Muscle layer of colon (tissue), 2 donors: Measurements from ENCODE around the gene MGMT.

Experiments
- H3K27ac ChIP-seq: one replicate; pipeline ENCODE4 v1.7.0; 2013; ENCODE audit warnings: low read depth, mild to moderate bottlenecking, low read length, moderate library complexity
- H3K27me3 ChIP-seq, 2 donors: one replicate each; pipeline ENCODE4 v1.7.0; 2013; ENCODE audit warnings: low read length in 2 of 2, mild to moderate bottlenecking in 2 of 2; ENCODE audit not compliant: insufficient read depth in 2 of 2, control insufficient read depth in 1 of 2
- H3K36me3 ChIP-seq: one replicate; pipeline ENCODE4 v1.7.0; 2013; ENCODE audit warnings: mild to moderate bottlenecking, low read length; ENCODE audit not compliant: insufficient read depth
- H3K4me1 ChIP-seq: one replicate; pipeline ENCODE4 v1.7.0; 2013; ENCODE audit warnings: mild to moderate bottlenecking, low read length; ENCODE audit not compliant: insufficient read depth
- H3K4me3 ChIP-seq, 2 donors: one replicate each; pipeline ENCODE4 v1.7.0; 2013; ENCODE audit warnings: low read length in 2 of 2, low read depth in 1 of 2, mild to moderate bottlenecking in 1 of 2, moderate library complexity in 1 of 2
- H3K9ac ChIP-seq: one replicate; pipeline ENCODE4 v1.7.0; 2013; ENCODE audit warnings: low read length
- H3K9me3 ChIP-seq: one replicate; pipeline ENCODE4 v1.7.0; 2013; ENCODE audit warnings: mild to moderate bottlenecking, low read length
- donor health status: abdominal sarcoma.
- donor health status: Adenocarcinoma of cecum.

Gene MGMT

DNA sequence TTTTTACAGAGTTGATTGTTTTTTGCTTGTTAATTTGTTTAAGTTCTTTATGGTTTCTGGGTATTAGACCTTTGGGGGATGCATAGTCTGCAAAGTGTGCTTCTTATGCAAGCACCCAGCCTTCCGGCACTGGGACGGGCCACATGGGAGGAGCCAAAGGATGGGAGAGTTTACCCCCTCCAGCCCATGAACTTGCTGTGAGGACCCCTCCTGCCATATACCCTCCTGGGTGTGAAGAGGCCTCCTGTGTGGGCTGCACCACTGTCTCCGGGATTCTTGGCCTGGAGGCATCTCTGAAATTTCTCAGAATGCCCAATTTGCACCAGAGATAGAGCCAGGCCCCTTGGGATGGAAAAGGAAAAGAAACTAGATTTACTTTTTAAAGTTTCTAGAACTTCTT is 150.7 kb downstream of the MGMT start:
- no peaks in the 10 kb centered on the region for H3K9me3 ChIP-seq
- no peaks in the 10 kb centered on the region for H3K27me3 ChIP-seq
- no peaks in the 10 kb centered on the region for H3K4me1 ChIP-seq
- no peak overlapping the region for H3K27ac ChIP-seq
- H3K9ac ChIP-seq = no peak overlapping the region
- H3K4me3 ChIP-seq = no peak overlapping the region
- no peaks in the 10 kb centered on the region for H3K36me3 ChIP-seq

DNA sequence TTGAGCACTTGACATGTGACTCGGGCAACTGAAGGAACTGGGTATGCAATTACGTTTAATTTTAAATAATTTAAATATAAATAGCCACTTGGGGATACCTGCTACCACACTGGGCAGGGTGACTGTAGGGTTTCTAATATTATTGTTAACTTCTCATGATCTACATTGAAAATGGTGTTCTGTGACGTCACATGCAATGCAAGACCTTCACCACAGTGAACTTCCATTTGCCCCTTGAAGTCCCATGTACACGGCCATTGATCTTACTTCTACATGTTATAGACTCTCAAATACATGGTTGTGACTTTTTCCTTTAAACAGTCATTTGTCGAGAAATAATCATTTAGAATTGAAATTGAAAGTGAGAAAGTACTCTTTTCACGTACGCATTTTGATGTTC is 154.0 kb downstream of the MGMT start:
- Histone ChIP-seq H3K27me3 (no peaks in the 10 kb centered on the region), H3K36me3 (no peaks in the 10 kb centered on the region), H3K4me3 (no peak overlapping the region), H3K9ac (no peak overlapping the region), H3K4me1 (no peaks in the 10 kb centered on the region), H3K27ac (no peak overlapping the region), H3K9me3 (no peaks in the 10 kb centered on the region)

DNA sequence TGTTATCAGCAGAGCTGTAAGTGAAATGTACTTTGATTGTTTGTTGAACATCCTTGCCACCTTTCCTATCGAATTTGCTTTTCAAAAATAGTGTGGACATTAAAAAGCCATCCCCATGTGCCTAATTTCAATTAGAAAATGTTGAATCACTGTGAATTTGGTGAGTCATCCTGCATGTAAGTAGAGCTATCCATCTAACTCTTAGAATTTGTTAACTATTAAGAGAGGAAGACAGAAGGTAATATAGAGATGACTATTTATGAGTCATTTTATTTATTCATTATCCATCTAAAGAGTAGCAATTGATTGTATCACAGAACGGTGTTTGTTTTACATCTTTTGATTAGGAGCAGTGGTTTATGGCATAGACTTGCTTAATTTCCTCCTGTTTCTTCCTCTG is 154.7 kb downstream of the MGMT start:
- Histone ChIP-seq H3K27ac (no peak overlapping the region), H3K27me3 (no peaks in the 10 kb centered on the region), H3K36me3 (no peaks in the 10 kb centered on the region), H3K9ac (no peak overlapping the region), H3K4me3 (no peak overlapping the region), H3K9me3 (no peaks in the 10 kb centered on the region), H3K4me1 (no peaks in the 10 kb centered on the region)

DNA sequence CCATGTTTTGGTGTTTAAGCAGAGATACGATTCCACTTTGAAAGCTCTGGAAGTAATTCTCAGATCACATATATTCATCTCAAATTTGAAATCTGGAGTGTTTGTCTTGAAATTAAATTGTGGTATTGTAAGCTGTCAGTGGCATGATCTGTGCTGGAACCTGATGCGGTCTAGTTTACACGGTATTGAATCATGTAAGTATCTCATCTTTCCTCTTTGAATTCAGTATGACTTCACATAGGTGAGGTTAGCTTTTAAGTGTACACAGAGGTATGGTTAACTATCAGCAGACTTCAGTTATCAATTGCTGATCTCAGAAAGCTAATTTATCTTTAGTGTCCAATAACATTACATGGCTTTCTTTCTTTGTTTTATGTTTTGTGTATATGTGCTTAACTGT is 155.2 kb downstream of the MGMT start:
- Histone ChIP-seq H3K27ac (no peak overlapping the region), H3K4me1 (peaks cover 4% of the 10 kb centered on the region), H3K9me3 (no peaks in the 10 kb centered on the region), H3K27me3 (no peaks in the 10 kb centered on the region), H3K4me3 (no peak overlapping the region), H3K36me3 (no peaks in the 10 kb centered on the region), H3K9ac (no peak overlapping the region)

DNA sequence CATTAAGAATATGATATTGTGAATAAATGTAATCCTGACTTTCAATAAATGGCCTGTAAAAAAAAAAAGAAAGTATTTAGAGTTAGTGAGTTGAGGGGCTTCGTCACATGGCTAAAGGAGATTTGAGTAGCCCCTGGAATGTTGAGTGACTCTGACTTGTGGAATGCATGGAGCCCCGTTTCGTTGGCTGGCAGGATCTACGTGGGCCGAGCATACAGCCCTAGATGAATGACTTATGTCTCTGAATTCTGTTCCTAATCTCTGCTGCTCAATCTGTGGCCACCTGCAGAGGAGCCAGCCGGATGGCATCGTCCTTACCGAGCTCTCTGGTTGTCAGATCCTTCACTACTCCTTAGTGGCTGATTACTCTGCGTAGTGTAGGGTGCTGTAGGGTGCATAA is 155.7 kb downstream of the MGMT start:
- no peaks in the 10 kb centered on the region for H3K36me3 ChIP-seq
- no peaks in the 10 kb centered on the region for H3K9me3 ChIP-seq
- peaks cover 9% of the 10 kb centered on the region for H3K4me1 ChIP-seq
- no peak overlapping the region for H3K4me3 ChIP-seq
- no peak overlapping the region for H3K27ac ChIP-seq
- H3K27me3 ChIP-seq = no peaks in the 10 kb centered on the region
- no peak overlapping the region for H3K9ac ChIP-seq

DNA sequence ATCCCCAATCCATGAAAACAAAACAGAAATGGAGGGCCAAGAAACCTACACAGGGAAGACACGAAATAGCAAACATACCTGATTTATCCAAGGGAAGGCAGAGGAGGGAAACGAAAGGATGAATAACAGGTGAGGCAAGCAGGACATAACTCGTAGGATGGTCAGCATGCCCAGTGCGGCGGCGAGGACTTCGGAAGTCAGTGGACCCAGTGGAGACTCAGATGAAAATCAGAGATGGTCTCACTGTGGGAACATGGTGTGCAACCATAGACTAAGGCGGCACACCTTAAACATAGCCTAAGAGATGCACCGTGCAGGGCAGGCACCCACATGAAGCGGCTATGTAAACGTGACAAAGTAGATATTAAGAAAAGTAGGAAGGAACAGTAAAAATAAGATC is 157.5 kb downstream of the MGMT start:
- no peaks in the 10 kb centered on the region for H3K9me3 ChIP-seq
- H3K27ac ChIP-seq = no peak overlapping the region
- no peaks in the 10 kb centered on the region for H3K27me3 ChIP-seq
- H3K4me3 ChIP-seq = no peak overlapping the region
- H3K4me1 ChIP-seq = peaks cover 14% of the 10 kb centered on the region
- H3K36me3 ChIP-seq = no peaks in the 10 kb centered on the region
- no peak overlapping the region for H3K9ac ChIP-seq

DNA sequence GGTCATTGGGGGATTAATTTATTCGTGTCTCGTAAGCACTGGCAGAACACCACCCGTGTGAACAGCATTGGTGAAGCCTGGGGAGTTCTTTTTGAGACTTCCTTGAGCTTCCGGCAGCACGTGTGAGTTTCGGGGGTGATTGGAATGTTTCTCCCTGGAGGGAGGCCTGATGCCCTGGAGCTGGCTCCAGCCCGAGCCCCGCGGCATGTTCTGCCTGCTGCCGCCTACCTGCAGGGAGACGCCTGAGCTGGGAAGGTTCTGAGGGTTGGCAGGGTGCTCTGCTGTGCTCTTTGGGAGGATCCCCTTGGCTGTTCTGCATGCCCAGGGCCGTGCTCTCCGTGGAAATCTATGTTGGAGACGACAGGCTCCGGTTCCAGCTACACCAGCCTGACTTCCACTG is 159.3 kb downstream of the MGMT start:
- Histone ChIP-seq H3K9ac (no peak overlapping the region), H3K4me1 (peaks cover 14% of the 10 kb centered on the region), H3K9me3 (no peaks in the 10 kb centered on the region), H3K36me3 (no peaks in the 10 kb centered on the region), H3K27me3 (no peaks in the 10 kb centered on the region), H3K4me3 (no peak overlapping the region), H3K27ac (no peak overlapping the region)

DNA sequence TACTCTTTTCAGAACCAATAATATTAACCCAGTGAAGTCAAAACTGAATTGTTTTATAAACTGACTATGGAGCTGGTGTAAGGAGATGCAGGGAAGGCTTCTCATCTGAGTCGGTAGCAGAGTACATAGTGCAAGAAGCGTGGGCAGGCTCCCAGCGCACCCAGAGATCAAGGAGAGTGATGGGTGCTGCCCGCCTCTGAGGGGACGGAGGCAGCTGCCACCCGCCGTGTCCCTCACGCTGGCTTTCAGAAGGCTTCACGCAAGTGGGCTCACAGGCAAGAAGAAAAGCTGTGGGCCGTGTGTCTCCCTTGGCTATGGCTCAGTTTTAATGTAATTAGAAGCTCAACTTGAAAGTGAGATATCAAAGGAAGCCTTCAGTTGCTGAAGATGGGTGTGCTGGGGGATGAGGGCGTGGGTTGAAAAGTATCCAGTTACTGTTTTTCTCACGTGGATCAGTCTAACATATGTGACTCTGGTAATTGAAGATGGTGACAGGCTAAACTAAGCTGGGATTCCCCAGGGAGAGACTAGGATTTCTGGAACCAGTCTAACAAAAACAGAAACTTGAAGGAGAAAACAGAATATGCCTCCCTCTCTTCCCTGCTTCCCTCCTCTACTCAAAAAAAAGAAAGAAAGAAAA is 159.9 kb downstream of the MGMT start:
- Histone ChIP-seq H3K4me1 (peaks cover 14% of the 10 kb centered on the region), H3K27me3 (no peaks in the 10 kb centered on the region), H3K27ac (no peak overlapping the region), H3K36me3 (no peaks in the 10 kb centered on the region), H3K4me3 (no peak overlapping the region), H3K9ac (no peak overlapping the region), H3K9me3 (no peaks in the 10 kb centered on the region)

DNA sequence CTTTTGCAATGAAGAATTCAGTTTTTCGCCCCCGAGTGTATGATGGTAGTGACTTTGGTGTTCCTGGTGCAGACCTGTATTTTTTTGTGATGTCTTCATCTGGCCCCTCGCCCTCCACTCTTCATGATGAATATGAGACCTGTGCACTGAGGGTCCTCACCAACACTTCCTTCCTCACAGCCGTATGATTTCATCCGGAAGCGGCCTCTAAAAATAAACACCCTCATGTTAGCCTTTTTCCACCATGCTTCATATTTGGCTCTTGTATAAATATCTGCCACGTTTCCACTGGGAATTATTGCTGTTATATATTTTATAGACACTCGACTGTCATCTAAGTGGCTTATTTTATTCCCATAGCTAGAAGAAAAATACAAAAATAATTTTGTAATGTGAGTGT is 160.4 kb downstream of the MGMT start:
- Histone ChIP-seq H3K9me3 (no peaks in the 10 kb centered on the region), H3K4me3 (no peak overlapping the region), H3K36me3 (no peaks in the 10 kb centered on the region), H3K27ac (no peak overlapping the region), H3K27me3 (no peaks in the 10 kb centered on the region), H3K9ac (no peak overlapping the region), H3K4me1 (peaks cover 14% of the 10 kb centered on the region)

DNA sequence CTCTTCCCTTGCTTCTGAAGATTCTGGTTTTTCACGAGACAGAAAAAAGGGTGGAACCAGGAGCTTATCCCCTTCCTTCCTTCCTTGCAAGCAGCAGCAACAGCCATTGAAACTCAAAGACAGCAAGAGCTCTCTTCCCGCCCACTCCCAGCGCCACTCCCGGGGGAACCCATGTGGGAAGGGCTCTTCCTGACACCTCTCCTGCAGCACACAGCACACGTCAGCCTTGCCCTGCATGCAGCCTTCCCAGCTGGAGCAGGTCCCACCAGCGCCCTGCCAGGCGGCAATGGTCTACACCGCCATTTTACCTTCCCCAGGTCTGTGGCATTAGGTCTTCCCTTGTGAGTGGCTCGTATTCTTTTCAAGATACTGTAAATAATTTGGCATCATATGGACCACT is 161.8 kb downstream of the MGMT start:
- no peaks in the 10 kb centered on the region for H3K9me3 ChIP-seq
- no peaks in the 10 kb centered on the region for H3K36me3 ChIP-seq
- no peak overlapping the region for H3K9ac ChIP-seq
- H3K4me3 ChIP-seq = no peak overlapping the region
- H3K27ac ChIP-seq = no peak overlapping the region
- peaks cover 14% of the 10 kb centered on the region for H3K4me1 ChIP-seq
- no peaks in the 10 kb centered on the region for H3K27me3 ChIP-seq

DNA sequence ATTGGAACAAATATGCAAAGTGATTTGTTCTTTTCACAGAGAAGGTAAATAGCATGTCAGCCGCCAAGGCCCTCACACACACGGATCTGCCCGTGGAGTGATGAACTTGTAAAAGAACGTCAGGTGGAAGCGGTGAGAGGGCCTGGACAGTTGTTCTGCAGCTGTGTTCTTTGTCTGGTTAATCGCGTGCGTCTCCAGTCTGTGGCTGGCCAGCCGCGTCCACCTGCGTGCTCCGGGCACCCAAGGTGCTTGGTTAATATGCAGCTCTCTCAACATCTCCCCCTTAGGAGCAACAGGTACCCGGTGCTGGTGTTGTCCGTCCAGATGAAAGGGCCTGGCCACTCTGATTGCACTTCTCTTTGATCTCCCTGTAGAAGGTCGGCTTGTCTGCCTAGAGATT is 162.9 kb downstream of the MGMT start:
- H3K4me3 ChIP-seq = no peak overlapping the region
- H3K4me1 ChIP-seq = peaks cover 14% of the 10 kb centered on the region
- H3K9ac ChIP-seq = no peak overlapping the region
- no peaks in the 10 kb centered on the region for H3K9me3 ChIP-seq
- no peak overlapping the region for H3K27ac ChIP-seq
- no peaks in the 10 kb centered on the region for H3K27me3 ChIP-seq
- no peaks in the 10 kb centered on the region for H3K36me3 ChIP-seq

DNA sequence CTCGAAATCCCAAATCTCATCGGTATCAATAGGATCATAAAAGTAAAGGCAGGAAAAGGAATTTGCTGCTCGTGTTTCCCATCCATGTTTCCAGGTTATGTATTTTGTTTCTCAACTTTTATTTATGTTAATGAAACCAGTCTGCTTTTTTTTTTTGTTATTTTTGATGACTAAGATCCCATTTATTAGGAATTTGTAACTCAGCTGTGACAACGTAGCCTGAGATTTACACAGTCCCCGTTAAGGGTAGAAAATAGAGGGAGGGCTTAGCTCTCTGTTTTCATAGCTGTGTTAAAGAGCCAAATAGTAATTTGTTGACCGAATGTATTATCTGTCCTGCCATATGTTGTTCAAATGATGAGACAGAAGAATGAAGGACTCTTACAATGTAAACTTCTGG is 164.0 kb downstream of the MGMT start:
- H3K27me3 ChIP-seq = no peaks in the 10 kb centered on the region
- no peak overlapping the region for H3K4me3 ChIP-seq
- H3K9ac ChIP-seq = no peak overlapping the region
- H3K36me3 ChIP-seq = no peaks in the 10 kb centered on the region
- no peaks in the 10 kb centered on the region for H3K9me3 ChIP-seq
- peaks cover 14% of the 10 kb centered on the region for H3K4me1 ChIP-seq
- no peak overlapping the region for H3K27ac ChIP-seq
